HUES6 (cell line): ENCODE results near the gene EN2.

Experiments
- H3K27ac ChIP-seq: 2 replicates; pipeline ENCODE4 v1.7.0; 2013; ENCODE audit warnings: low read depth, mild to moderate bottlenecking, low read length, inconsistent platforms
- H3K27me3 ChIP-seq: 2 replicates; pipeline ENCODE4 v1.6.1; 2013; ENCODE audit warnings: low read length; ENCODE audit not compliant: control insufficient read depth, insufficient read depth
- H3K36me3 ChIP-seq: 2 replicates; pipeline ENCODE4 v1.6.1; 2013; ENCODE audit warnings: low read length; ENCODE audit not compliant: control insufficient read depth, insufficient read depth
- H3K4me1 ChIP-seq: 2 replicates; pipeline ENCODE4 v1.6.1; 2013; ENCODE audit warnings: low read length; ENCODE audit not compliant: control insufficient read depth, insufficient read depth
- H3K4me3 ChIP-seq: 2 replicates; pipeline ENCODE4 v1.5.1; 2013; ENCODE audit warnings: low read depth, low read length
- H3K9ac ChIP-seq: one replicate; pipeline ENCODE4 v1.6.1; 2013; ENCODE audit warnings: mild to moderate bottlenecking, low read length
- H3K9me3 ChIP-seq: 2 replicates; pipeline ENCODE4 v1.6.1; 2013; ENCODE audit warnings: low read depth, low read length; ENCODE audit not compliant: control insufficient read depth, insufficient read depth

The EN2 gene

DNA sequence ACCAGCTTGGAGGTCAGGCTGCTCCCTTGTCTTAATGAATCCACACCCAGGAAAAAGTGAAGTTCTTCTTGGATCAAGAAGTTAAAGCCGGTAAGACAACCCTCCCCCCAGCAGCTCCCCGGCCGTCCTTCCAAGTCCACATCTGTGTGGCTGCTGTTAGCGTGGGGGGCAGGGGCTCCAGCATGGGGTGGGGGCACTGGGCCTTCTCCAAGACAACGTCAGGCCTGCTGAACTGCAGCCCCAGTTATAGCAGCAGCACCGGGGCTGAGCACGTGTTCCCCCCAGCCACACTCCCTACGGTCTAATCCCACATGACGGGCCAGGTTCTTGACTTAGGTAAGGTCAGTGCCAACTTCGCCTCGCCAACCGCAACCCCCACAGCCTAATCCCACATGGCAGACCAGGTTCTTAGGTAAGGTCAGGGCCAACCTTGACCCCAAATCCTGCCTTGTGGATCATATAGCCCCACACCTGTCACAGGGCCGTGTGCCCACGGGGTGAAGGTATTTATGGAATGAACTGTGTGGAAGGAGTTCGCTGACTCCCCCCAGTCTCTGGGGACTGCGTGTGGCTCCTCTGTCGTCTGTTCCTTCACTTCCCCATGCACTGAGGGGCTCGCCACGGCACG lies 30.4 kb upstream of the EN2 start:
- Histone ChIP-seq H3K27me3 (peaks cover 63% of the 10 kb centered on the region; the same call in 1 of the 2 replicates), H3K4me1 (no peaks in the 10 kb centered on the region), H3K9me3 (no peaks in the 10 kb centered on the region), H3K9ac (no peak overlapping the region), H3K27ac (no peak overlapping the region), H3K36me3 (no peaks in the 10 kb centered on the region), H3K4me3 (no peak overlapping the region)

DNA sequence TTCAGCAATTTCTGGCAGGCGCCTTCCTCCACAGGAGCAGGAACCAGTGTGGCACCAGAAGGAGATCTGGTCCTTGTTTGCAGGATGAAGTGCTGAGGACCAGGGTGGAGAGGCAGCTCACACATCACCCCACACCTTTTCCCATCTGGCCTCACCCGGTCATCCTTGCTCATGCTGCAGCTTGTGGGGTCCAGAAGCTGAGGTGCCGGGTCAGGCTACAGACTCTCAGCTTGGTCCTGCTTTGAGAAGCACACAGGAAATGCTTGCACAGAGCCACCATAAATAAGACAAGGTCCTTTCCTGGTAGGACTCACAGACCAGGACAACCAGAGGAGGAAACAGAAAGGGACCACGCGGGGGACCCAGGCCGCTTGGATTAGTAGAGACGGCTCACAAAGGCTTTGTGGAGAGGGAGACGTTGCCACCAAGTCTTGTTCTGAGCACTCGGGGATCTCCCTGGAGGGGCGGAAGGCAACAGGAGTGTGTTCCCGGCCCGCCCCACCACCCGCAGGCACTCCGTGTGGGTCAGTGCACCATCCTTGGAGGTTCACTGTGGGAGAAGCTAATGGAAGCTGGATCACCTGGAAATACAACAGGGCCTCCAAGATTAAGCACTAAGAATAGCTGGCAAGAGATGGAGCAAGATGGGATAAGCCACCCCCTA lies 29.6 kb upstream of the EN2 start:
- H3K36me3 ChIP-seq, result no peaks in the 10 kb centered on the region
- H3K4me1 ChIP-seq, result no peaks in the 10 kb centered on the region
- H3K9me3 ChIP-seq, result no peaks in the 10 kb centered on the region
- H3K9ac ChIP-seq, result no peak overlapping the region
- no peak overlapping the region for H3K4me3 ChIP-seq
- peaks cover 68% of the 10 kb centered on the region; the same call in 1 of the 2 replicates for H3K27me3 ChIP-seq
- no peak overlapping the region for H3K27ac ChIP-seq

DNA sequence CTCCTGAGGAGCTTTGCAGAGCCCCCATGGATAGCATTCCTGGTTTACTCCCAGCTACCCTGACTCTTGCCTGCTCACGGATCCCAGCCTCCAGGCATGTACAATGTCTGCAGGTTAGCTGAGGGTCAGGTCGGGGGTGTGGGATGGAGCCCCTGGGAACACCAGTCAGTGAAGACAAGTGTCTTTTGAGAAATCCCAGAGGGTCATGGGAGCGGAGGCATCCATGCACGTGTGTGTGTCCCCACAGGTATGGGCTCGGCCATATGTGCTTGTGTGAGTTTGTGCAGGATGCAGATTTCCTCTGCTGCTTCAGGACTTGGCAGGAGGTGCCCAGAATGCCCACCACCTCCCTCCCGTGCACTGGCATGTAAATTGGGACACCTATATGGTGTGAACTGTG lies 28.3 kb upstream of the EN2 start:
- Histone ChIP-seq H3K27ac (no peak overlapping the region), H3K4me1 (no peaks in the 10 kb centered on the region), H3K27me3 (peaks cover 68% of the 10 kb centered on the region; the same call in 1 of the 2 replicates), H3K36me3 (no peaks in the 10 kb centered on the region), H3K4me3 (no peak overlapping the region), H3K9ac (no peak overlapping the region), H3K9me3 (no peaks in the 10 kb centered on the region)

DNA sequence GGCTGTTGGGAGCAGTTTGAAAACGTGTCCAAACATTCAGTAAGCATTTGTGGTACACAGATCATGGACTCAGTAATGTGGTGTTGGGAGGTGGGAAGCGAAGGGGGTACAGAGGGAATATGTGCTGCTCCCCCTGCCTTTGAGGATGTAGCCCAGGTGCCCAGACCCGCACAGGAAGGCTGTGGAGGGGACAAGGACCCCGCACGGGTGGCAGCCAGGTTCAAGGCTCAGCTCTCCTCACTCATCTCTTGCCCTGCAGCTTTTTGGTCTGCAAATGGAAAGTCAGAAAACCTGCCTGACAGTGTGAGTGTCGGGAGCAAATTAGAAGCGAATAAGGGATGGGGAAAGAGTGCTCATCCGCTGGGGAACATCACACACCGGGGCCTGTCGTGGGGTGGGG lies 27.3 kb upstream of the EN2 start:
- H3K4me3 ChIP-seq, result no peak overlapping the region
- no peaks in the 10 kb centered on the region for H3K4me1 ChIP-seq
- no peaks in the 10 kb centered on the region for H3K36me3 ChIP-seq
- peaks cover 71% of the 10 kb centered on the region for H3K27me3 ChIP-seq
- H3K27ac ChIP-seq, result no peak overlapping the region
- no peaks in the 10 kb centered on the region for H3K9me3 ChIP-seq
- no peak overlapping the region for H3K9ac ChIP-seq

DNA sequence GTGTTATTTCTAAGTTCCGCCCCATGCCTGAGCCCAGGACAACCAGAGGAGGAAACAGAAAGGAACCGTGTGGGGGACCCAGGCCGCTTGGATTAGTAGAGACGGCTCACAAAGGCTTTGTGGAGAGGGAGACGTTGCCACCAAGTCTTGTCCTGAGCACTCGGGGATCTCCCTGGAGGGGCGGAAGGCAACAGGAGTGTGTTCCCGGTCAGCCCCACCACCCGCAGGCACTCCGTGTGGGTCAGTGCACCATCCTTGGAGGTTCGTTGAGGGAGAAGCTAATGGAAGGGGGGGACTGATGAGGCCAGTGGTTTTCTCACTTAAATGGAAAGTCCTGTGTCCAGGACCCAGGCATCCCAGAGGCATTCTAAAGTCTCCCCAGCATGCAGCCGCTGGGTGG lies 26.7 kb upstream of the EN2 start:
- Histone ChIP-seq H3K36me3 (no peaks in the 10 kb centered on the region), H3K27ac (no peak overlapping the region), H3K4me3 (no peak overlapping the region), H3K9me3 (no peaks in the 10 kb centered on the region), H3K9ac (no peak overlapping the region), H3K27me3 (peaks cover 70% of the 10 kb centered on the region), H3K4me1 (no peaks in the 10 kb centered on the region)

DNA sequence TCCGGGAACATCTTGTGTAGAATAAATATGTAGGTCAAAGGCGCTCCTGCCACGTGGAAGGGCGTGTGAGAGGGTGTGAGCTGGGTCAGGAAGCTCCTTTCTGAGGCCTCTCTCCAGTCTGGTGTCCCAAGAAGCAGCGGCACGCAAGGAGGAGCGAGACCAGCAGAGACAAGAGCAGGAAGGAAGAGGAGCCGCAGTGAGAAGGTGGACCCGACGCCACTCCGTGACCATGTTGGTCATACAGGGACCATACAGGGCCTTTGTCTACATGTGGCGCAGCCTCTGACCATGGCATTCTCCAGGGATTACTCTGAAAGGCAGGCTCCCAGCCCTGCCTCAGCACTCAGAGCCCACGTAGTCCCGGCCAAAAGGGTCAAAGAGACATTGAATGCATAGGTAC lies 26.2 kb upstream of the EN2 start:
- H3K9me3 ChIP-seq, result no peaks in the 10 kb centered on the region
- H3K4me1 ChIP-seq, result no peaks in the 10 kb centered on the region
- H3K27ac ChIP-seq, result no peak overlapping the region
- no peak overlapping the region for H3K4me3 ChIP-seq
- peaks cover 71% of the 10 kb centered on the region for H3K27me3 ChIP-seq
- no peaks in the 10 kb centered on the region for H3K36me3 ChIP-seq
- H3K9ac ChIP-seq, result no peak overlapping the region

DNA sequence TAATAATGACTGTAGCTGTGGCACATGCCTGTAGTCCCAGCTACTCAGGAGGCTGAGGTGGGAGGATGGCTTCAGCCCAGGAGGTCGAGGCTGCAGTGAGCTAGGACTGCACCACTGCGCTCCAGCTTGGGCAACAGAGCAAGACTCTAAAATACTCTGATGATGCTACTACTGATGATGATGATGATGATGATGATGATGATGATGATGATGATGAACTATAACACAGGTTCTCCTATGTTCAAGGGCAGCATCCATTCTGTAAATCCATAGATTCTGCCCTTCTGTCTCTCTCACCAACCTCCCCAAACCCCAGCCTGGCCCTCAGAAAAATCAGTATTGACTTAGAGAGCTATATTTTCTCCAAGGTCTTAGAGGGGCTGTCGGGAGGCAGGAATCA lies 22.8 kb upstream of the EN2 start:
- Histone ChIP-seq H3K4me1 (no peaks in the 10 kb centered on the region), H3K9me3 (no peaks in the 10 kb centered on the region; the same call in 1 of the 2 replicates), H3K9ac (no peak overlapping the region), H3K4me3 (no peak overlapping the region), H3K36me3 (no peaks in the 10 kb centered on the region), H3K27ac (no peak overlapping the region), H3K27me3 (peaks cover 77% of the 10 kb centered on the region)

DNA sequence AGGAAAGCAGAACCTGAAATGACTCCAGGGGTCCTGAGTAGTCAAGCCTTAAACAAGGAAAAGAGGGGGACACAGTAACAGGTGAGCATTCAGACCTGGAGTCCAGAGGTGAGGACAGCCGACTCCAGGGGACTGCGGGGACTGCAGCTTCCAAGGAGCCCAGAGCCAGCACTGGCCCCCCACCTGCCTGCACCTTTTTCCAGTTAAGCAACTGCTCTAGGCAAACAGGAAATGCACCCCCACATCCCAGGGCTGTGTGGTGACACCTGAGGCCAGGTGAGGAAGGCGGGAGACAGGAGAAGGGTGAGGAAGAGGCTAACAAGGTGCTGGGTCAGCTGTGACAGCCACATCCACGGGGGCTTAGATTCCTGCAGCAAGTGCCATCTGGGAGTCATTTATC lies 20.1 kb upstream of the EN2 start:
- H3K27ac ChIP-seq, result no peak overlapping the region

DNA sequence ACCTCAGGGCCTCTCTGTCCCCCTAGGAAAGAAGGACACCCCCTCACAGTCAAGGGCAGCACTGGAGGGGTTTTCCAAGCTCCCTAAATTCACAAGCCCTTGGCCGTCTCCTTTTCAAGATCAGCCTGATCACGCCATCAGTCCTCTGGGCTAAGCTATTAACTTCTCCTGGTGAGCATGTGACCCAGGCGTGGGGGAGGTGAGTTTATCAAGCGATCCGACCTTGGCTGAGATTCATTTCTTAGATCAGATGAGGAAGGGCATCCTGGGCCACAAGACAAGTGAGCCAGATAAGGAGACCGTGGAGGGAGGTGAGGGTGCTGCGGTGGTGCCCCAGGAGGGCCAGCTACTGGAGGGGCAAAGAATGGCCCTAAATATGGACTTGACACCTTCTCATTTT lies 19.2 kb upstream of the EN2 start:
- peaks cover 87% of the 10 kb centered on the region for H3K27me3 ChIP-seq
- H3K9ac ChIP-seq, result no peak overlapping the region
- no peaks in the 10 kb centered on the region; the same call in 1 of the 2 replicates for H3K9me3 ChIP-seq
- H3K4me3 ChIP-seq, result no peak overlapping the region
- H3K4me1 ChIP-seq, result no peaks in the 10 kb centered on the region
- no peak overlapping the region for H3K27ac ChIP-seq
- no peaks in the 10 kb centered on the region for H3K36me3 ChIP-seq

More for the DNA sequence above, 20.1 kb upstream of the EN2 start:
- Histone ChIP-seq H3K4me3 (no peak overlapping the region), H3K36me3 (no peaks in the 10 kb centered on the region), H3K9ac (no peak overlapping the region), H3K27me3 (peaks cover 80% of the 10 kb centered on the region), H3K4me1 (no peaks in the 10 kb centered on the region), H3K9me3 (no peaks in the 10 kb centered on the region; the same call in 1 of the 2 replicates)

DNA sequence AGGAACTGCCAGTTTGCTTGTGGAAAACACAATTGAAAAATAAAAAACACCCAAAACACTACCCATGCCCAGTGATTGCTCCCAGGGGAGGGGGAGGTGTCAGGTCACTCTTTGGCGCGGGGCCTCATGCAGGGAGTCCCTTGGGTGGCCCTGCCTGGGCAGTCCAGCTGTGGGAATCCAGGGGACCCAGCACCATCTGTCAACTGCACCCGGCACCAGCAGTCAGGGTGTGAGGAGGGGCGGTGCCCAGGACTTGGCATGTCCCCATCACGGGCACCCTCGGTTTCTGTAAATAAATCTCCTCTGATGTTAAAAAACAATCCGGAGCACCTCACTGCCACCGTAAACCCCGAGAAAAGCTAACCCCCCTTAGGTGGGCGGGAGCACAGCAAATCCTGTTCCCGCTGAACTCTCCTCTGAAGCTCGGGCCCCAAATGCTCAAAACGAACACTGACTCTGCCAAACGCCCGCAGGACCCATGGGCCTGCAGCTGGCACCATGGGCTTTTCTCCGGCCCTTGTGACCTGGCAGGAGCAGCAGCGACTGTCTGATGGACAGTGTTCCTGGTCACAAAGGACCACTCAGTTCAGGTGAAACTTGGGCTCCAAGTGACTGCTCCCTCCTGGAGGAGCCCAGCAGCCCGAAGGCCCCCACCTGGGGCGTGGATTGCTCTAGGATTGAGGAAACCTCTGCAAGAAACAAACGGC lies 18.5 kb upstream of the EN2 start:
- Histone ChIP-seq H3K4me1 (no peaks in the 10 kb centered on the region), H3K36me3 (no peaks in the 10 kb centered on the region), H3K9ac (no peak overlapping the region), H3K27me3 (peaks cover 94% of the 10 kb centered on the region), H3K4me3 (no peak overlapping the region), H3K9me3 (no peaks in the 10 kb centered on the region; the same call in 1 of the 2 replicates), H3K27ac (no peak overlapping the region)

DNA sequence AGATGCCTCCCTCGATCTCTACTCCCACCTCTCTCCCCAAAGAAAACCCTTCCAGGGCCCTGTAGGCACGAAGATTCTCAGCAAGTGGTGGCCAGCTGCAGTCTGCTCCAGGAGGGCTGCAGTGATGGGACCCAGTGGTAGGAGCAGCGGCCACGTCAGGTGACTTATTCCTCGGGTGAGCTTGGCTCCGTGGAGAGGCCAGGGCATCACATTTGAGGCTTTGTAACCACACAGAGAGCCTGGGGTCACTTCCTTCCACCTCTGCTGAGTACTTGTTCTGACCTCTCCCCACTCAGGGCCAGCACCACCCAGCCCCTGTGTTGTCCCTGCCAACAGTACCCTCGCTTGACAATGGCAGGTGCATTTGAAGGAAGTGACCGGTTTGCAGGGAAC lies 17.9 kb upstream of the EN2 start:
- peaks cover 98% of the 10 kb centered on the region for H3K27me3 ChIP-seq
- H3K9ac ChIP-seq, result no peak overlapping the region
- no peaks in the 10 kb centered on the region for H3K4me1 ChIP-seq
- no peaks in the 10 kb centered on the region; the same call in 1 of the 2 replicates for H3K9me3 ChIP-seq
- H3K4me3 ChIP-seq, result no peak overlapping the region
- H3K27ac ChIP-seq, result no peak overlapping the region
- no peaks in the 10 kb centered on the region for H3K36me3 ChIP-seq
